DOHH2 (cell line): ENCODE measurements around the gene CD59.

Experiments
- EZH2phosphoT487 ChIP-seq: fragments of 200-600 bp; sonication (generic); IDR thresholded peaks from 2 replicates; pipeline ENCODE4 v1.6.1; 2017; ENCODE audit warnings: borderline replicate concordance, mild to moderate bottlenecking, antibody characterized with exemption, low read length, moderate library complexity, mixed read lengths
- TF ChIP-seq, protein P1 (sequence below): fragments of 200-600 bp; sonication (generic); IDR thresholded peaks from one replicate; pipeline ENCODE4 v1.5.1; 2014; ENCODE audit warnings: antibody characterized with exemption, mild to moderate bottlenecking, low read depth, low read length; ENCODE audit not compliant: poor library complexity, severe bottlenecking

DNA sequence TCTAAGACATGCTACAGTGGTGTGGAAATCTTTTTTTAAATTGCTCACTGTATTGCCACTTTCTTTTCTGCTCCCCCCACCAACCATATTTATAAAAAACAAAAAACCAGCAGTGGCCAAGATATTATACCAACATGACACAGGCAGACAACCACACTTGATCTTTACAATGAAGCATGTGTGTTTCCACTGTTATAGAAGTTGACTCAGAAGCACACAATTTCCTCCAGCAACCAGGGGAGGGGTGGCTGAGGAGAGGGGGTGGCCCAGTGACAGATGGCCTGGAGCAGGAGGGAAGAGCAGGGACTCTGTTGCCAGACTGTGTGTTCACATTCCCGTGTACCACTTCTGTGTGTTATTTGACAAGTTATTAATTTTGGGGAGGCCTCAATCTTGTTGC is 14.8 kb downstream of the CD59 start:
- TF ChIP-seq, protein P1, sequence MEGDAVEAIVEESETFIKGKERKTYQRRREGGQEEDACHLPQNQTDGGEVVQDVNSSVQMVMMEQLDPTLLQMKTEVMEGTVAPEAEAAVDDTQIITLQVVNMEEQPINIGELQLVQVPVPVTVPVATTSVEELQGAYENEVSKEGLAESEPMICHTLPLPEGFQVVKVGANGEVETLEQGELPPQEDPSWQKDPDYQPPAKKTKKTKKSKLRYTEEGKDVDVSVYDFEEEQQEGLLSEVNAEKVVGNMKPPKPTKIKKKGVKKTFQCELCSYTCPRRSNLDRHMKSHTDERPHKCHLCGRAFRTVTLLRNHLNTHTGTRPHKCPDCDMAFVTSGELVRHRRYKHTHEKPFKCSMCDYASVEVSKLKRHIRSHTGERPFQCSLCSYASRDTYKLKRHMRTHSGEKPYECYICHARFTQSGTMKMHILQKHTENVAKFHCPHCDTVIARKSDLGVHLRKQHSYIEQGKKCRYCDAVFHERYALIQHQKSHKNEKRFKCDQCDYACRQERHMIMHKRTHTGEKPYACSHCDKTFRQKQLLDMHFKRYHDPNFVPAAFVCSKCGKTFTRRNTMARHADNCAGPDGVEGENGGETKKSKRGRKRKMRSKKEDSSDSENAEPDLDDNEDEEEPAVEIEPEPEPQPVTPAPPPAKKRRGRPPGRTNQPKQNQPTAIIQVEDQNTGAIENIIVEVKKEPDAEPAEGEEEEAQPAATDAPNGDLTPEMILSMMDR = no peak
- no peak for TF ChIP-seq EZH2phosphoT487
